Measurements from ENCODE around the gene CYB5D1.
A peak's percentile ranks its signal among the peaks of the same experiment; 100 is the strongest.

Gene CYB5D1

GRCh38 chr17:7848739-7849129, 9.1 kb upstream of the CYB5D1 start:
- H4K91ac ChIP-seq (ENCODE audit: low read depth, low read length), result no peak overlapping the region
- H3K9me3 ChIP-seq (ENCODE audit: insufficient read depth, low read depth, low read length), result peaks cover 7% of the 10 kb centered on the region

GRCh38 chr17:7849130-7849750, 8.6 kb upstream of the CYB5D1 start:
- Histone ChIP-seq H3K14ac (ENCODE audit: low read length) (no peak overlapping the region), H3K4me2 (ENCODE audit: low read length) (no peak overlapping the region), H3K27ac (ENCODE audit: low read depth, low read length) (no peak overlapping the region), H3K4ac (ENCODE audit: low read depth, low read length) (no peak overlapping the region), H3K36me3 (ENCODE audit: control insufficient read depth in 1 of 2, insufficient read depth in 2 of 2, low read length in 2 of 2) (peaks cover 82 to 85% of the 10 kb centered on the region in 2 experiments), H3K79me2 (ENCODE audit: control insufficient read depth, insufficient read depth, low read length, poor library complexity) (peaks cover 4% of the 10 kb centered on the region), H4K12ac (ENCODE audit: low read depth, low read length) (no peak overlapping the region), H2BK120ac (ENCODE audit: insufficient read depth, low read length, poor library complexity) (no peak overlapping the region), H3K9ac (ENCODE audit: low read length) (no peak overlapping the region), H3K9me3 (ENCODE audit: insufficient read depth, low read depth, low read length) (peaks cover 7% of the 10 kb centered on the region), H2AK5ac (ENCODE audit: low read length) (no peak overlapping the region), H2BK5ac (ENCODE audit: low read depth, low read length, poor library complexity) (no peak overlapping the region), H3K27me3 (ENCODE audit: insufficient read depth, low read length) (no peaks in the 10 kb centered on the region), H3K4me3 (ENCODE audit: low read depth, low read length) (no peak overlapping the region), H3K79me1 (ENCODE audit: low read length) (peaks cover 3% of the 10 kb centered on the region), H4K91ac (ENCODE audit: low read depth, low read length) (no peak overlapping the region), H3K23ac (ENCODE audit: low read length) (no peak overlapping the region), H3K18ac (ENCODE audit: low read length) (no peak overlapping the region), H2BK12ac (ENCODE audit: low read length) (no peak overlapping the region), H4K8ac (ENCODE audit: low read depth, low read length) (no peak overlapping the region), H2AFZ (ENCODE audit: insufficient read depth, low read length, poor library complexity) (no peak overlapping the region), H3K4me1 (ENCODE audit: control insufficient read depth in 1 of 2, insufficient read depth in 2 of 2, low read length in 2 of 2) (peaks cover 6 to 16% of the 10 kb centered on the region in 2 experiments)
- WGBS (ENCODE audit: extremely low coverage, insufficient coverage, insufficient read length), result no CpG with 5 or more reads among the region's 35 CpGs
- no peak for DNase-seq

More at GRCh38 chr17:7848739-7849129, 9.1 kb upstream of the CYB5D1 start:
- no peak overlapping the region for H3K23ac ChIP-seq (ENCODE audit: low read length)
- H3K4ac ChIP-seq (ENCODE audit: low read depth, low read length), result no peak overlapping the region
- H2BK120ac ChIP-seq (ENCODE audit: insufficient read depth, low read length, poor library complexity), result no peak overlapping the region
- no peak overlapping the region for H3K18ac ChIP-seq (ENCODE audit: low read length)
- H3K27me3 ChIP-seq (ENCODE audit: insufficient read depth, low read length), result no peaks in the 10 kb centered on the region
- H3K14ac ChIP-seq (ENCODE audit: low read length), result no peak overlapping the region
- peaks cover 6 to 16% of the 10 kb centered on the region in 2 experiments for H3K4me1 ChIP-seq (ENCODE audit: control insufficient read depth in 1 of 2, insufficient read depth in 2 of 2, low read length in 2 of 2)
- no peak overlapping the region for H2AFZ ChIP-seq (ENCODE audit: insufficient read depth, low read length, poor library complexity)
- H2BK12ac ChIP-seq (ENCODE audit: low read length), result no peak overlapping the region
- no peak overlapping the region for H4K12ac ChIP-seq (ENCODE audit: low read depth, low read length)
- H3K4me2 ChIP-seq (ENCODE audit: low read length), result no peak overlapping the region
- peaks cover 7% of the 10 kb centered on the region for H3K79me1 ChIP-seq (ENCODE audit: low read length)
- no peak overlapping the region for H3K27ac ChIP-seq (ENCODE audit: low read depth, low read length)
- H3K36me3 ChIP-seq (ENCODE audit: control insufficient read depth in 1 of 2, insufficient read depth in 2 of 2, low read length in 2 of 2), result peaks cover 81 to 82% of the 10 kb centered on the region in 2 experiments
- H3K4me3 ChIP-seq (ENCODE audit: low read depth, low read length), result no peak overlapping the region
- no peak overlapping the region for H2BK5ac ChIP-seq (ENCODE audit: low read depth, low read length, poor library complexity)
- peaks cover 7% of the 10 kb centered on the region for H3K79me2 ChIP-seq (ENCODE audit: control insufficient read depth, insufficient read depth, low read length, poor library complexity)
- no peak overlapping the region for H3K9ac ChIP-seq (ENCODE audit: low read length)
- H2AK5ac ChIP-seq (ENCODE audit: low read length), result no peak overlapping the region
- DNase-seq, result no peak
- H4K8ac ChIP-seq (ENCODE audit: low read depth, low read length), result no peak overlapping the region
- WGBS (ENCODE audit: extremely low coverage, insufficient coverage, insufficient read length), result no CpG with 5 or more reads among the region's 21 CpGs

DNA sequence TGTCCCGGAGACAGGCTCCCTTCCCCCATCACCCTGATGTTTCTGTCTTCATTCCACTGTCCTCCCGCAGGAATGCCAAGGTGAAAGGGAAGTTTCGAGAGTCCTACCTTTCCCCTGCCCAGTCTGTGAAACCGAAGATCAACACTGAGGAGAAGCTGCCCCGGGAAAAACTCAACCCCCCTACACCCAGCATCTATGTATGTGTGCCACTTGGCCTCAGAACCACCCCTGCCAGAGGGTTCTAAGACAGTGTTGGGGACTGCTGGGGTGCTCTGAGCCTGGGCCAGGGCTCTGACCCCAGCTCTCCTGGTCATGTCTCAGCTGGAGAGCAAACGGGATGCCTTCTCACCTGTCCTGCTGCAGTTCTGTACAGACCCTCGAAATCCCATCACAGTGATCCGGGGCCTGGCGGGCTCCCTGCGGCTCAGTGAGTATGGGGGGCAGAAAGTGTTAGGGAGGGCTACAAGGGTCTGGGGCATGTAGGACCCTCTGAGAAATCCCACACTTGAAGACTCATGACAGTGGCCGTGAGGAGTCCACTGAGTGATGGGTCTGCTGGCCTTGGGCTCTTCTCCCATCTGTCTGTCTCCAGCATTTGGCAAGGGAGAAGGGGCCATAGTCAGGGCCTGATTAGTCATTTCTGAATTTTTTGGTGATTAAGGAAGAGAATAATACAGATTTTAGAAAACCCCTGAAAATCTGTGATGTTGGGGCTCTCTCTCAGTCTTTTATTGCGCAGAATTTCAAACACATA, 7.9 kb upstream of the CYB5D1 start:
- Histone ChIP-seq H2BK12ac (ENCODE audit: low read length) (no peak overlapping the region), H3K4me3 (ENCODE audit: low read depth, low read length) (no peak overlapping the region), H3K36me3 (ENCODE audit: control insufficient read depth in 1 of 2, insufficient read depth in 2 of 2, low read length in 2 of 2) (peaks cover 81 to 84% of the 10 kb centered on the region in 2 experiments), H3K79me1 (ENCODE audit: low read length) (no peaks in the 10 kb centered on the region), H3K4ac (ENCODE audit: low read depth, low read length) (no peak overlapping the region), H2BK120ac (ENCODE audit: insufficient read depth, low read length, poor library complexity) (no peak overlapping the region), H3K27me3 (ENCODE audit: insufficient read depth, low read length) (no peaks in the 10 kb centered on the region), H3K4me2 (ENCODE audit: low read length) (no peak overlapping the region), H4K8ac (ENCODE audit: low read depth, low read length) (no peak overlapping the region), H3K4me1 (ENCODE audit: control insufficient read depth in 1 of 2, insufficient read depth in 2 of 2, low read length in 2 of 2) (peaks cover 5 to 18% of the 10 kb centered on the region in 2 experiments), H4K91ac (ENCODE audit: low read depth, low read length) (no peak overlapping the region), H3K14ac (ENCODE audit: low read length) (no peak overlapping the region), H3K9me3 (ENCODE audit: insufficient read depth, low read depth, low read length) (peaks cover 4% of the 10 kb centered on the region), H3K9ac (ENCODE audit: low read length) (no peak overlapping the region), H2AFZ (ENCODE audit: insufficient read depth, low read length, poor library complexity) (no peak overlapping the region), H2AK5ac (ENCODE audit: low read length) (no peak overlapping the region), H3K23ac (ENCODE audit: low read length) (no peak overlapping the region), H4K12ac (ENCODE audit: low read depth, low read length) (no peak overlapping the region), H3K27ac (ENCODE audit: low read depth, low read length) (no peak overlapping the region), H3K18ac (ENCODE audit: low read length) (no peak overlapping the region), H2BK5ac (ENCODE audit: low read depth, low read length, poor library complexity) (no peak overlapping the region), H3K79me2 (ENCODE audit: control insufficient read depth, insufficient read depth, low read length, poor library complexity) (peaks cover 3% of the 10 kb centered on the region)
- DNase-seq, result peak in 1 of 2 donors; percentile 35
- WGBS (ENCODE audit: extremely low coverage, insufficient coverage, insufficient read length), result no CpG with 5 or more reads among the region's 12 CpGs

GRCh38 chr17:7850701-7851437, 6.9 kb upstream of the CYB5D1 start:
- Histone ChIP-seq H3K4me1 (ENCODE audit: control insufficient read depth in 1 of 2, insufficient read depth in 2 of 2, low read length in 2 of 2) (peaks cover 10 to 22% of the 10 kb centered on the region in 2 experiments), H3K14ac (ENCODE audit: low read length) (no peak overlapping the region), H3K79me1 (ENCODE audit: low read length) (peaks cover 4% of the 10 kb centered on the region), H2BK120ac (ENCODE audit: insufficient read depth, low read length, poor library complexity) (no peak overlapping the region), H3K9me3 (ENCODE audit: insufficient read depth, low read depth, low read length) (peaks cover 4% of the 10 kb centered on the region), H2BK5ac (ENCODE audit: low read depth, low read length, poor library complexity) (no peak overlapping the region), H3K27ac (ENCODE audit: low read depth, low read length) (no peak overlapping the region), H2AK5ac (ENCODE audit: low read length) (no peak overlapping the region), H4K8ac (ENCODE audit: low read depth, low read length) (no peak overlapping the region), H3K27me3 (ENCODE audit: insufficient read depth, low read length) (no peaks in the 10 kb centered on the region), H4K91ac (ENCODE audit: low read depth, low read length) (no peak overlapping the region), H3K9ac (ENCODE audit: low read length) (no peak overlapping the region), H3K79me2 (ENCODE audit: control insufficient read depth, insufficient read depth, low read length, poor library complexity) (no peaks in the 10 kb centered on the region), H2BK12ac (ENCODE audit: low read length) (no peak overlapping the region), H3K4ac (ENCODE audit: low read depth, low read length) (no peak overlapping the region), H4K12ac (ENCODE audit: low read depth, low read length) (no peak overlapping the region), H3K23ac (ENCODE audit: low read length) (no peak overlapping the region), H3K4me2 (ENCODE audit: low read length) (no peak overlapping the region), H3K36me3 (ENCODE audit: control insufficient read depth in 1 of 2, insufficient read depth in 2 of 2, low read length in 2 of 2) (peaks cover 77 to 83% of the 10 kb centered on the region in 2 experiments), H3K4me3 (ENCODE audit: low read depth, low read length) (no peak overlapping the region), H3K18ac (ENCODE audit: low read length) (no peak overlapping the region), H2AFZ (ENCODE audit: insufficient read depth, low read length, poor library complexity) (no peak overlapping the region)
- whole genome bisulfite sequencing (ENCODE audit: extremely low coverage, insufficient coverage, insufficient read length), result no CpG with 5 or more reads among the region's 17 CpGs
- no peak for DNase-seq

Measured in trophoblast cell (in vitro differentiated cells and primary cell).